Measurements from ENCODE around the gene TMEM135. TPM values are rescaled to one million over a fixed set of nuclear protein-coding genes. Genes with fewer than 3 reads are reported as not detected.
"Not testable (repeated sequence)": the region's sequence is repeated elsewhere in the genome, so short reads cannot be mapped to it uniquely, and the experiment has no call there.

TMEM135 gene
- total RNA-seq, 1 experiment from 2014 or later, result 70.3 TPM

DNA sequence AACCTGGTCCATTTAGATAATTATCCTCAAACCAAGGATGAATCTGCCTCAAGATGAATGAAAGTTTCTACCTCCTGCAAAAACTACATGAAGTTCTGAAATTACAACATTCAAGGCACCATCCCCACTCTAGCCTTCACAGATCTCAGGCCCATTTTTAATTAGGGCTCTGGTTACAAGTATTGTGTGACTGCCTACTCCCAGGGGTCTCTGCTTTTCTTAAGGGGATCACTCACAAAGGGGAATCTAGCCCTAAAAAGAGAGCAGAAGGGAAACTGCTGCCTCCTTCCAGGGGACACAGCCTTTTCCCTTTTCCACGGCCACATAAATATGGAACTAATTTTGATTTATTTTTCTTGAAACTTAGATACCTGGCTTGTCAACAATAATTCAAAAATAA is 17.4 kb upstream of the TMEM135 start:
- no TSS peak for BruUV-seq (replicated peaks)
- TF ChIP-seq CTCF (conservative IDR thresholded peaks at IDR 0.05; ENCODE audit: low read depth, low read length) (no peak), EZH2 (IDR thresholded peaks at IDR 0.05; ENCODE audit: borderline replicate concordance, low read depth, low read length, poor library complexity, severe bottlenecking) (no peak)
- ChIA-PET POLR2A (ENCODE audit: low non-redundant PET) (no interaction called here), CTCF (no interaction called here)
- H3K27me3 ChIP-seq (replicated peaks; ENCODE audit: insufficient read depth, low read depth, low read length, poor library complexity), result no peaks in the 10 kb centered on the region
- no peaks in the 10 kb centered on the region for H3K9me3 ChIP-seq (ENCODE audit: low read depth, low read length, poor library complexity, severe bottlenecking)
- no peaks in the 10 kb centered on the region for H3K36me3 ChIP-seq (ENCODE audit: insufficient read depth, low read length, poor library complexity, severe bottlenecking)
- intact Hi-C loops (cut with micrococcal nuclease; ENCODE audit: unreplicated experiment), result no loop called here
- no peak overlapping the region for H3K4me3 ChIP-seq (ENCODE audit: low read depth, low read length, poor library complexity, severe bottlenecking)
- H3K27ac ChIP-seq (ENCODE audit: low read depth, low read length, poor library complexity, severe bottlenecking), result no peak overlapping the region
- no peak for DNase-seq (ENCODE audit: low spot score)
- peaks cover 13% of the 10 kb centered on the region for H3K4me1 ChIP-seq (ENCODE audit: insufficient read depth, low read length, poor library complexity, severe bottlenecking)

DNA sequence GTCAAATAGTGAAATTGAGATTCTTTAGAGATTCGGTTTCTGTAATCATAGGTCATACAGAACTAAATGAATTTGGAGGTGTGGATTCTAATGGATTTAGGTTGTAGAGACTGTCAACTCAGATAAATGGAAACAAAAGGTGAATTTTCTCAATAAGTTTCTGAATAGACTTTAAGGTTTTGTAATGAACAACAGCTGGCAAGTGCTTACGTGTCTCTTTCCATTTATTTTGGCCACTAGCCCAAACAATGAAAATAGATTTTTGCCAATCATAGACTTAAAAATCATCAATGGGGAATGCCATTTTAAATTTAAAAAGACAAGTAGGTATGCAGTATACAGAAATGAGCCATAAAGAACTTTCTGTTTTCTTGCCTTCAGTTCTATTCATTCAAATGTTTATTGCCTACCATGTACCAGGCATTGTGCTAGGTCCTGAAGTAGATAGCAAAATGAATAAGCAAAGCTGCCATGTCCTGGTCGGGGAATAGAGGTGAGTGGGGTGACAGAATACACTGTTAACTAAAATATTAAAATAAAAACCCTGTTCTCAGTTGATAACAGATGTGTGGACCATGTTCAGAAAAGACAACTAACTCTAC is 16.9 kb upstream of the TMEM135 start:
- Histone ChIP-seq H3K9me3 (ENCODE audit: low read depth, low read length, poor library complexity, severe bottlenecking) (no peaks in the 10 kb centered on the region), H3K27me3 (replicated peaks; ENCODE audit: insufficient read depth, low read depth, low read length, poor library complexity) (no peaks in the 10 kb centered on the region), H3K4me3 (ENCODE audit: low read depth, low read length, poor library complexity, severe bottlenecking) (no peak overlapping the region), H3K36me3 (ENCODE audit: insufficient read depth, low read length, poor library complexity, severe bottlenecking) (no peaks in the 10 kb centered on the region), H3K27ac (ENCODE audit: low read depth, low read length, poor library complexity, severe bottlenecking) (no peak overlapping the region), H3K4me1 (ENCODE audit: insufficient read depth, low read length, poor library complexity, severe bottlenecking) (peaks cover 13% of the 10 kb centered on the region)
- DNase-seq (ENCODE audit: low spot score), result no peak
- BruUV-seq (replicated peaks), result no TSS peak
- intact Hi-C loops (cut with micrococcal nuclease; ENCODE audit: unreplicated experiment), result no loop called here
- ChIA-PET POLR2A (ENCODE audit: low non-redundant PET) (no interaction called here), CTCF (no interaction called here)
- TF ChIP-seq EZH2 (IDR thresholded peaks at IDR 0.05; ENCODE audit: borderline replicate concordance, low read depth, low read length, poor library complexity, severe bottlenecking) (no peak), CTCF (conservative IDR thresholded peaks at IDR 0.05; ENCODE audit: low read depth, low read length) (no peak)

DNA sequence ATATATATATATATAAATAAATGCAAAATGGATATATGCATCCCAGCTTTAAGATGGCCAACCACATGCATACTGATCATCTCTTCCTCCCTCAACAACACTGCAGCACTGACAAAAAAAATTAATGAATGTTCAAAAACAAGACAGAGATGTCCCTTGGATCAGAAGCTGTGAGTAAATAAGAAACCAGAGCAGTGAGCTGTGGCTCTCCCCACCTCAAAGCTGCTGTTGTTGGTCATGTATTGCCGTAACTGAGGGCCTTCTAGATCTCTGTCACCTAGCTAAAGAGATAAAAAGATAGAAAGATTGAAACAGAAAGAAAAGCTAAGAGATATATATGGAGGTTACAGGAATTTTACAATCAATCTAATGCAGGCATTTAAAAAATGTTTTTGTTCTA is 15.5 kb upstream of the TMEM135 start:
- Histone ChIP-seq H3K27ac (ENCODE audit: low read depth, low read length, poor library complexity, severe bottlenecking) (no peak overlapping the region), H3K4me3 (ENCODE audit: low read depth, low read length, poor library complexity, severe bottlenecking) (no peak overlapping the region), H3K9me3 (ENCODE audit: low read depth, low read length, poor library complexity, severe bottlenecking) (no peaks in the 10 kb centered on the region), H3K36me3 (ENCODE audit: insufficient read depth, low read length, poor library complexity, severe bottlenecking) (no peaks in the 10 kb centered on the region), H3K4me1 (ENCODE audit: insufficient read depth, low read length, poor library complexity, severe bottlenecking) (peaks cover 13% of the 10 kb centered on the region), H3K27me3 (replicated peaks; ENCODE audit: insufficient read depth, low read depth, low read length, poor library complexity) (no peaks in the 10 kb centered on the region)
- BruUV-seq (replicated peaks), result no TSS peak
- ChIA-PET CTCF (no interaction called here), POLR2A (ENCODE audit: low non-redundant PET) (no interaction called here)
- intact Hi-C loops (cut with micrococcal nuclease; ENCODE audit: unreplicated experiment), result no loop called here
- TF ChIP-seq EZH2 (IDR thresholded peaks at IDR 0.05; ENCODE audit: borderline replicate concordance, low read depth, low read length, poor library complexity, severe bottlenecking), result no peak
- no peak for DNase-seq (ENCODE audit: low spot score)

DNA sequence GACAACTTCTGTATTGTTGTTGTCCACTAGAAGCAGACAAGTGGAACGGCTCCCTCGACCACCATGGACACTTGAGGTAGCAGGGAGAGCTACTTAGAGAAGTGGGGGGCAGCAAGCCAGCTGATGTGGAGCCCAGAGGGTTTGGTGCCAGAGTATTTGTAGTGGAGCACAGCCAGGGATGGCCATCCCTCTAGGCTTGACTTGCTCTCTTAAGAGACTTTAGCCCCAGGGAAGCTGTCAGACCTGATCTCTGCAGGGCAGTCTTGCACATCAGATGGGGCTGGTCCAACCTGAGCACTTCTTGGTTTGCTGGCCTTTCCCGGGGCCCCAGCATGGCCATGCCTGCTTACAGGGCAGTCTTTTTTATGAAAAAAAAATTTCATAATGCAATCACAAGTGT is 15.0 kb upstream of the TMEM135 start:
- Histone ChIP-seq H3K27ac (ENCODE audit: low read depth, low read length, poor library complexity, severe bottlenecking) (no peak overlapping the region), H3K27me3 (replicated peaks; ENCODE audit: insufficient read depth, low read depth, low read length, poor library complexity) (no peaks in the 10 kb centered on the region), H3K9me3 (ENCODE audit: low read depth, low read length, poor library complexity, severe bottlenecking) (no peaks in the 10 kb centered on the region), H3K4me1 (ENCODE audit: insufficient read depth, low read length, poor library complexity, severe bottlenecking) (peaks cover 13% of the 10 kb centered on the region), H3K36me3 (ENCODE audit: insufficient read depth, low read length, poor library complexity, severe bottlenecking) (no peaks in the 10 kb centered on the region), H3K4me3 (ENCODE audit: low read depth, low read length, poor library complexity, severe bottlenecking) (no peak overlapping the region)
- no peak for DNase-seq (ENCODE audit: low spot score)
- ChIA-PET POLR2A (ENCODE audit: low non-redundant PET) (interaction anchor here (0.7 kb wide), 1 partner anchor 112 kb away, joined by 3 read pairs; no protein-coding TSS in a partner anchor), CTCF (no interaction called here)
- intact Hi-C loops (cut with micrococcal nuclease; ENCODE audit: unreplicated experiment), result no loop called here
- no peak for TF ChIP-seq CTCF (conservative IDR thresholded peaks at IDR 0.05; ENCODE audit: low read depth, low read length)
- TF ChIP-seq EZH2 (IDR thresholded peaks at IDR 0.05; ENCODE audit: borderline replicate concordance, low read depth, low read length, poor library complexity, severe bottlenecking), result no peak
- no TSS peak for BruUV-seq (replicated peaks)

GRCh38 chr11:87026415-87026814 is 11.3 kb upstream of the TMEM135 start:
- H3K9me3 ChIP-seq (ENCODE audit: low read depth, low read length, poor library complexity, severe bottlenecking); H3K4me1 ChIP-seq (ENCODE audit: insufficient read depth, low read length, poor library complexity, severe bottlenecking); CTCF ChIA-PET; H3K27me3 ChIP-seq (replicated peaks; ENCODE audit: insufficient read depth, low read depth, low read length, poor library complexity); H3K36me3 ChIP-seq (ENCODE audit: insufficient read depth, low read length, poor library complexity, severe bottlenecking); intact Hi-C loops (cut with micrococcal nuclease; ENCODE audit: unreplicated experiment); DNase-seq (ENCODE audit: low spot score); POLR2A ChIA-PET (ENCODE audit: low non-redundant PET); BruUV-seq (replicated peaks); H3K4me3 ChIP-seq (ENCODE audit: low read depth, low read length, poor library complexity, severe bottlenecking); H3K27ac ChIP-seq (ENCODE audit: low read depth, low read length, poor library complexity, severe bottlenecking): not testable (repeated sequence)
